ENCODE results near the gene SMURF1. TPM values are rescaled to one million over a fixed set of nuclear protein-coding genes. Genes with fewer than 3 reads are reported as not detected.
A peak's percentile ranks its signal among the peaks of the same experiment; 100 is the strongest.
"Not testable (repeated sequence)": the region's sequence is repeated elsewhere in the genome, so short reads cannot be mapped to it uniquely, and the experiment has no call there.

SMURF1 gene
- total RNA-seq, 1 donor, result 22.6 TPM

DNA sequence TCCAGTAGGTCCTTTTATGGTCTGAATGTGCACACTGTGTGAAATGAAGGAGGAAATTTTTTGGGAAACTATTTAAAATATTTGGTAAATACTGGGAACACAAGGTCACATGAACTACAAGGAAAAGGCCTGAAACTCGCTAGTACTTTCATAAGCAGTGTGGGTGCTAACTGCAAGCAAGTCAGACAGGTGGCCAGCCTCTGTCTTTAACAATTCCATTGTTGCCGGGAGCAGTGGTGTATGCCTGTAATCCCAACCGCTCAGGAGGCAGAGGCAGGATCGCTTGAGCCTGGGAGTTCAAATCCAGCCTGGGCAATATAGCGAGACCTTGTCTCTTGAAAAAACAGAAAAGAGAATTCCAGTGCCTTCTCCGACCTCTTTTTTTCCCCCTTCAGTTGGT lies 37.5 kb downstream of the SMURF1 start:
- H3K4me3 ChIP-seq (ENCODE audit: low read depth, low read length), result no peak overlapping the region
- TF ChIP-seq, protein P1, sequence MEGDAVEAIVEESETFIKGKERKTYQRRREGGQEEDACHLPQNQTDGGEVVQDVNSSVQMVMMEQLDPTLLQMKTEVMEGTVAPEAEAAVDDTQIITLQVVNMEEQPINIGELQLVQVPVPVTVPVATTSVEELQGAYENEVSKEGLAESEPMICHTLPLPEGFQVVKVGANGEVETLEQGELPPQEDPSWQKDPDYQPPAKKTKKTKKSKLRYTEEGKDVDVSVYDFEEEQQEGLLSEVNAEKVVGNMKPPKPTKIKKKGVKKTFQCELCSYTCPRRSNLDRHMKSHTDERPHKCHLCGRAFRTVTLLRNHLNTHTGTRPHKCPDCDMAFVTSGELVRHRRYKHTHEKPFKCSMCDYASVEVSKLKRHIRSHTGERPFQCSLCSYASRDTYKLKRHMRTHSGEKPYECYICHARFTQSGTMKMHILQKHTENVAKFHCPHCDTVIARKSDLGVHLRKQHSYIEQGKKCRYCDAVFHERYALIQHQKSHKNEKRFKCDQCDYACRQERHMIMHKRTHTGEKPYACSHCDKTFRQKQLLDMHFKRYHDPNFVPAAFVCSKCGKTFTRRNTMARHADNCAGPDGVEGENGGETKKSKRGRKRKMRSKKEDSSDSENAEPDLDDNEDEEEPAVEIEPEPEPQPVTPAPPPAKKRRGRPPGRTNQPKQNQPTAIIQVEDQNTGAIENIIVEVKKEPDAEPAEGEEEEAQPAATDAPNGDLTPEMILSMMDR (IDR thresholded peaks at IDR 0.05; ENCODE audit: insufficient read depth, low read length), result no peak
- no peak for DNase-seq (ENCODE audit: low read depth)

DNA sequence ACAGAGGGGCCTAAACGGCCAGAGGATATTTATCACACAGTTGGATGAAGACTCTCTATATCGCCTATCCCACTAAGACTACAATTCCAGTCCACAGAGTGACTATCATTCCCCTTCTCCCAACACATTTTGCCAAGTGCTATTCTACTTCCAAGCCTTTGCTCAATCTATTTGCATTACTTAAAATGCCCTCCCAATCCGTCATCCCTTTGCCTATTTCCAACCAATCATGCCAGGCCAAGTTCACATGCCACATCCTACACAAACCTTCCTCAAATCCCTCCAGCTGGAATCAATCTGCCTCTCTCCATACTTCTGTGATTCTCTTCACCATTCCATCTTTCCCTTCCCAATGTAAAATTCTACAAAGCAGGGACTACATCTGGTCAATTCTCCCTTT lies 38.2 kb downstream of the SMURF1 start:
- H3K4me3 ChIP-seq (ENCODE audit: low read depth, low read length), result no peak overlapping the region
- TF ChIP-seq, protein P1 (IDR thresholded peaks at IDR 0.05; ENCODE audit: insufficient read depth, low read length), result no peak
- DNase-seq (ENCODE audit: low read depth), result peak; percentile 51

DNA sequence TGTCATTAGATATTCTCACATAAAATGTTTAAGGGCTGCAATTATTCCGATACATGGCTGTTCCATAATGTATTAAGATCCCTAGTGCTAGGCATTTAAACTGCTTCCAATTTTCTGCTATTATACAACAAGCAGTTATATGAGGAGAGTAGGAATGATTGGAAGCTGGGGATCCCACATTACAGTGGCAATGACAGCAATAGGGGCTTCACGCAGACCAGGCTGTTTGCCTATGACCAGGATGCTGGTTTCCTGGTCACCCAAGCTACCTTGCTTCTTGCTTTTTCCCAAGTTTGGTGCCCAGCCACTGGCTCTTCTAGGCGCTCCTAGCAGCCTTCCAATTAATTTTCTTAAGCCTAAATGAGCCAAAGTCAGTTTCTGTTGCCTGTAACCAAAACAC lies 39.3 kb downstream of the SMURF1 start:
- TF ChIP-seq, protein P1 (IDR thresholded peaks at IDR 0.05; ENCODE audit: insufficient read depth, low read length), result no peak
- no peak for DNase-seq (ENCODE audit: low read depth)
- no peak overlapping the region for H3K4me3 ChIP-seq (ENCODE audit: low read depth, low read length)

DNA sequence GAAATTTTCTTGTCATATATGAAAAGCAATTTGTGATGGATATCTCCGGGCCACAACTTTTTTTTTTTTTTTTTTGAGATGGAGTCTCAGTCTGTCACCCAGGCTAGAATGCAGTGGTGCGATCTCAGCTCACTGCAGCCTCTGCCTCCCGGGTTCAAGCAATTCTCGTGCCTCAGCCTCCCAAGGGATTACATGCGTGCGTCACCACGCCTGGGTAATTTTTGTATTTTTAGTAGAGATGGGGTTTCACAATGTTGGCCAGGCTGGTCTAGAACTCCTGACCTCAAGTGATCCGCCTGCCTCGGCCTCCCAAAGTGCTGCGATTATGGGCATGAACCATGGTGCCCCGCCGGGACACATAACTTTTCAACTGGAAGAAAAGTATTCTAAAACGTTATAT lies 40.1 kb downstream of the SMURF1 start:
- not testable (repeated sequence) for H3K4me3 ChIP-seq (ENCODE audit: low read depth, low read length); DNase-seq (ENCODE audit: low read depth)

DNA sequence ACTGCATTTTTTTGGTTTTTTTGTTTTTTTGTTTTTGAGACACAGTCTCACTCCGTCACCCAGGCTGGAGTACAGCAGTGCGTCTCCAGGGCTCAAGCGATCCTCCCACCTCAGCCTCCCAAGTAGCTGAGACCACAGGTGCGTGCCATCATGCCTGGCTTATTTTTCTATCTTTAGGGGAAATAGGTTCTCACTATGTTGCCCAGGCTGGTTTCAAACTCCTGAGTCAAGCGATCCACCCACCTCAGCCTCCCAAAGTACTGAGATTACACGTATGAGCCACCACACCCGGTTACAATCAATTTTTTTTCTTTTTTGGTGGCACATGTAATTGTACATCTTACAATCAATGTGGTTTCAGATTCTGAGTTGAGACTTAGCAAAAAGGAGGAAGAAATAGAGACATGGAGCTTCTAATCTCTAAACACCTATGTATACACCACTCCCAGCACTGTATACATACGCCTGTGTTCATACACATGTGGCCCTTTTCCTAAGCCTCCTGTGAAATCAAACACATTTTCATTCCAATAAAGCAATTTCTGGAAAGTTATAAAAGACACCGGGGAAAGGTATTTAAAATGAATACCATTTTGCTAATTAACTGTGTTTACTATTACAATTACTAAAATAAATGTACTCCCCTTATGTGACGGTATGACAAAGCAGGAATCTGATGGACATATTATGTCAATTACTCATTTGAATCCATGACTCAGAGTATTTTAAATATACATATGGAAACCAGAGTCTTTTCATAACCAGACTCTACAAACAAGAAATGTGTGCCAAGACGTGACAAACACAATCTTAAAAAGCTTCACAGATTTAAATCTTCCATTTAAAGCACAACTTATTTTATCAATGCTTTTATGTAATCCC lies 40.9 kb downstream of the SMURF1 start:
- TF ChIP-seq, protein P1 (IDR thresholded peaks at IDR 0.05; ENCODE audit: insufficient read depth, low read length), result no peak
- no peak overlapping the region for H3K4me3 ChIP-seq (ENCODE audit: low read depth, low read length)
- peak; percentile 70 for DNase-seq (ENCODE audit: low read depth)

DNA sequence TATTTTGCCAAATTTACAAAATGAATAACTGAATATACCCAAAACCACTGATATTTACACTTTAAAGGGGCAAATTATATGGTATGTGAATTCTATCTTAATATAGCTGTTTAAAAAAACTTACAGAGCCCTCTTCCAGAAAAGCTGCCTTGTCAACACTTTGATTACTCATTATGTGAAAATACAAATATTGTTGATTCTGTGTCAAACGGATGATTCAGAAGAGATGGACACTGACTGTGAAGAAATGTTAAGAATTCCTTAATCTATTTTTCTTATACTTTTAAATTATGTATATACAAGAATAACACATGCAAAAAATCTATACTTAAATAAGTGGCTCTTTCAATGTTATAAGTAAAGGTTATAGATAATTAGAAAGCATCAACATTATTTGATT lies 41.5 kb downstream of the SMURF1 start:
- no peak overlapping the region for H3K4me3 ChIP-seq (ENCODE audit: low read depth, low read length)

DNA sequence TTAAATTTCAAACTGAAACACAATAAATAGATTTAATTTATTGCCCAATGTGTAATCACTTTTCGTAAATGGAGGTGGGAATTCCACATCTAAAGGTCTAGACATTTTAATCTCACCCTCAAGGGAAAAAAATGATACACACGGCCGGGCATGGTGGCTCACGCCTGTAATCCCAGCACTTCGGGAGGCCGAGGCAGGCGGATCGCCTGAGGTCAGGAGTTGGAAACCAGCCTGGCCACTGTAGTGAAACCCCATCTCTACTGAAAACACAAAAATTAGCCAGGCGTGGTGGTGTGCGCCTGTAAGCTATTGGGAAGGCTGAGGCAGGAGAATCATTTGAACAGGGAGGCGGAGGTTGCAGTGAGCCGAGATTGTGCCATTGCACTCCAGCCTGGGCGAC lies 42.4 kb downstream of the SMURF1 start:
- H3K4me3 ChIP-seq (ENCODE audit: low read depth, low read length); DNase-seq (ENCODE audit: low read depth): not testable (repeated sequence)

More for the DNA sequence above, 41.5 kb downstream of the SMURF1 start:
- DNase-seq (ENCODE audit: low read depth), result no peak
- TF ChIP-seq, protein P1 (IDR thresholded peaks at IDR 0.05; ENCODE audit: insufficient read depth, low read length), result no peak

Measured in fibroblast of the aortic adventitia (primary cell).